ENCODE data around the gene RHOA.
"Not testable (repeated sequence)": the region's sequence is repeated elsewhere in the genome, so short reads cannot be mapped to it uniquely, and the experiment has no call there.

RHOA gene

DNA sequence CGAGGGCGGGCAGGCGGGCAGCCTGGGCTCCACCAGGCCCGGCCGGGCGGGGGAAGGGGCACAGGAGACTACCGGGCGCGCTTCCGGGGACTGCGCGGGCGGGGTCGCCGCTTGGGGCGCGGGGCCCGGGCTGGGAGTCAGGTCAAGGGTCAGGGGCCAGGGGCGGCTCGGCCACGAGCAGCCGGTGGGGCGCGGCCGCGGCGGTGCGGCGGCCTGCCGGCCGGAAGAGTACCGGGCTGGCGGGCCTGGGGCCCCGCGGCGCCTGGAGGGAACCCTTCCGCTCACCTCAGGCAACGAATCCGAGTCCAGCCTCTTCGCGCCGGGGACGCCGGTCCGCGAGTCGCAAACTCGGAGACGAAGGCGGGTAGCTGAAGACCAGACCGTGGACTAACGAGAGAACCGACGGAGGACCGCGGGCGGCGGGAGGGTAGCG lies 225 bp downstream of the RHOA start:
- DNase-seq (ENCODE audit: low read depth in 2 of 2): peak; percentile 13 to 25

DNA sequence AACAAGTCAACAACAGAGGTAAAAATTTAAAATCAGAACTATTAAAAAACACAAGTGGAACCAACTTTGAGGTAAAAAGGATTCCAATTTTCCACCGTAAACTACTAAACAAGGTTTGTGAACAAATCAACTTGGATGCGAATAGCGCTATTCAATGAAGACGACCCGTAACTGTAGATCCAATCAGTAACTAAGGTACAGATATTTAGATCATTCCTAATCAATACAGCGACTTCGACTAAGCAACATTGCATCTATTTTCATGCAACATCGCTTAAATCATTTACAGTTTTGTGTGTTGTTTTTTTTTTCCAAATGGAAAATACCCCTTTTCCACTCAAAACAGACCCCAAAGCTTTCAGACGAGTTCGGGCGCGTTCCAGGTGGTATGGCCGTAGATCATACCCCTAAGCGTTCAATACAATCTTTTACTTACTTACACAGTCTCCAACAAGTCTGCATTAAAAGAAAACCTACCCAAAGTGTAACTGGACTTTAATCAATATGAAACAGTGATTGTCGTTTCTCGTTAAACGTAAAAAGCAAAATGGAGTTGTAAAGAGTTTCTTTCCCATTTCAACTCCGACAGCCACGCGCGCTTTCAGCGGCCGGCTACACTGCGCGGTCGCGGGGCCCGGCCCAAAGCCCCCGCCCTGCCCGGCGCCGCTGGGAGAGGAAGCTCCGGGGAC lies 786 bp downstream of the RHOA start:
- DNase-seq (ENCODE audit: low read depth in 2 of 2): no peak

DNA sequence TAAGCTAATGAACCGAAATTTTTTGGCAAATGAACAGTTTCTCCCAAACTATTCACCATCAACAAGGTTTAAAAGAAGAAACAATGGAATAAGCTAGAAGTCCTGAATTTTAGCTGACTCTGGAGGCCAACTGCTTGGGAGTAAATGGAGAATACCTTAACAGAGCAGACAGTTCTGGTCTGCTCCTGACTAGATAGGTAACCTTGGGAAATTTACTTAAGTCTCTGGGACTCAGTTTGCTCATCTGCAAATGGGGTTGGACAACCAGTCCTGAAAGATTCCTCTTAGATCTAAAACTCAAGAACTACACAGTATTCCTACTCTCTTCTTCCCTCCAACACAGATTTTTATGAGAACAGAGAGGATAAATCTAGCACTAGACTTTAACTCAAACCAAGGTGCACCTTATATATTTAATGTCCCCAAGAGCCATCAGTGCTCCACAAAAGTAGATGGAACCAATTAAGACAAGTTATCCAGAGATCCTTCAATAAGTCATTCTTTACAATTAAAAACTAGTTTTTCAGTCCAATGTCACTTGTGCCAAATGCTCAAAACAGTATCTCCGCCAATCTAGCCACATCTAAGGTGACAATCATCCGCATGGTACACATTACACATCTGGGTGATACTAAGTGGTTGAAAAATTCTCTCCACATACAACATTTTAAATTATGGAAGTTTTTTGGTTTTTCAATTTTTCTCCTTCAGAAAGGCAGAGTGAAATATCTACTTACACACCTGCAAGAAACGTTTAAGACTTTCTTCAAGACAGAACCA lies 1.5 kb downstream of the RHOA start:
- DNase-seq (ENCODE audit: low read depth in 2 of 2): no peak

DNA sequence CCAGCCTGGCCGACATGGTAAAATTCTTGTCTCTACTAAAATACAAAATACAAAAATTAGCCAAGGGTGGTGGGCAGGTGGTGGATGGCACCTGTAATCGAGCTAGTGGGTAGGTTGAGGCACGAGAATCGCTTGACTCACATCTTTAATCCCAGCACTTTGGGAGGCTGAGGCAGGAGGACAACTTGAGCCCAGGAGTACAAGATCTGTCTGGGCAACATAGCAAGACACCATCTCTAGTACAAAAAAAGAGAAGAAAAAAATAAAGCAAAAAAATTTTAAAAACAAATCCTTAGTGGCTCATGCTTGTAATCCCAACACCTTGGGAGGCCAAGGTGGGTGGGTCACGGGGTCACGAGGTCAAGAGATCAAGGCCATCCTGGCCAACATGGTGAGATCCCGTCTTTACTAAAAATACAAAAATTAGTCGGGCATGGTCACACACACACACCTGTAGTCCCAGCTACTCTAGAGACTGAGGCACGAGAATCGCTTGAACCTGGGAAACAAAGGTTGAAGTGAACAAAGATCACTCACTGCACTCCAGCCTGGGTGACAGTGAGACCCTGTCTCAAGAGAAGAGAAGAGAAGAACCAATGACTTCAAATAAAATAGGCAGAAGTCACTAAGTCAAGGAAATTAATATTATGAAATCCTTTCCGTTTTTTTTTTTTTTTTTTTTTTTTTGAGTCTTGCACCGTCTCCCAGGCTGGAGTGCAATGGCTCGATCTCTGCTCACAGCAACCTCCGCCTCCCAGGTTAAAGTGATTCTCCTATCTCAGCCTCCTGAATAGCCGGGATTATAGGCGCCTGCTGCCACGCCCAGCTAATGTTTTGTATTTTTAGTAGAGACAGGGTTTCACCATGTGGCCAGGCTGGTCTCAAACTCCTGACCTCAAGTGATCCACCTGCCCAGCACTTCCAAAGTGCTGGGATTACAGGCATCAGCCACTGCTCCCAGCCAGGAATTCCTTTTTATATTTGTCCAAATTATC lies 4.9 kb downstream of the RHOA start:
- no peak for DNase-seq (ENCODE audit: low read depth in 2 of 2)

DNA sequence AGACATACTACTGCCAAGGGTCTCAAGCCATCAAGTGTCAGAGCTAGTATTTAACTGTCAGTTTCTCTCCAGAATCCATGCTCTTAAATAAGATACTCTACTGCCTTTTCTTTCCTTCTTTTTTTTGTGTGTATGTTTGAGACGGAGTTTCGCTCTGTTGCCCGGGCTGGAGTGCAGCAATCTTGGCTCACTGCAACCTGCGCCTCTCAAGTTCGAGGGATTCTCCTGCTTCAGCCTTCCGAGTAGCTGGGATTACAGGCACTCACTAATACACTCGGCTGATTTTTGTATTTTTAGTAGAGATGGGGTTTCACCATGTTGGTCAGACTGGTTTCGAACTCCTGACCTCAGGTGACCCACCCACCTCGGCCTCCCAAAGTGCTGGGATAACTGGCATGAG lies 6.2 kb downstream of the RHOA start:
- not testable (repeated sequence) for DNase-seq (ENCODE audit: low read depth in 2 of 2)

DNA sequence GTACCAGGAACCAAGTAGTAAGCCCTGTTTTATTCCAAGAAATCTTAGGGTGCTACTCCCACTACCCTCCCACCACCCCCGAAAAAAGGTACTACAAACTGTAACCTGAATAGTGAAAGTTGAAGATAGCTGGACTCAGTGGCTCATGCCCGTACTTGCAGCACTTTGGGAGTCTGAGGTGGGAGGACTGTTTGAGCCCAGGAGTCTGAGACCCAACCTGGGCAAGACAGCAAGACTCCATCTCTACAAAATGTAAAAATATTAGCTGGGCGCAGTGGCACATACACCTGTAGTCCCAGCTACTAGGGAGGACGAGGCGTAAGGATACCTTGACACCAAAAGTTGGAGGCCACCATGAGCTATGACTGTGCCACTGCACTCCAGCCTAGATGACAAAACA lies 7.9 kb downstream of the RHOA start:
- no peak for DNase-seq (ENCODE audit: low read depth in 2 of 2)

DNA sequence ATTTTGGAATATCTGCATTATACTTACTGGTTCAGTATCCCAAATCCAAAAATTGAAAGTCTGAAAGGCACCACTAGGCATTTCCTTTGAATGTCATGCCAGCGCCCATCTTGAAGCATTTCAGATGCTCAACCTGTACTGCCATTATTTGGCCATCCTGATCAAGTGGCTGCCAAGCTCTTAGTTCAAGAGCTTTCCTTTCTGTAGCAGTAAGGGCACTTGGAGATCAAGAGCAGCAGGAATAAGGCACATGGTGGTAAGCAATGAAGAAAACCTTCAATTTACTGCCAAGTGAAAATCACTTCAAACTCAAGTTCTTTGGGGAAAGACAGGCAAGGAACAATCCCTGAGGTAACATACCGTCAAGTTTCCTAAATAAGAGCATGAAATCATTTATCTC lies 10.0 kb downstream of the RHOA start:
- DNase-seq (ENCODE audit: low read depth in 2 of 2): no peak

DNA sequence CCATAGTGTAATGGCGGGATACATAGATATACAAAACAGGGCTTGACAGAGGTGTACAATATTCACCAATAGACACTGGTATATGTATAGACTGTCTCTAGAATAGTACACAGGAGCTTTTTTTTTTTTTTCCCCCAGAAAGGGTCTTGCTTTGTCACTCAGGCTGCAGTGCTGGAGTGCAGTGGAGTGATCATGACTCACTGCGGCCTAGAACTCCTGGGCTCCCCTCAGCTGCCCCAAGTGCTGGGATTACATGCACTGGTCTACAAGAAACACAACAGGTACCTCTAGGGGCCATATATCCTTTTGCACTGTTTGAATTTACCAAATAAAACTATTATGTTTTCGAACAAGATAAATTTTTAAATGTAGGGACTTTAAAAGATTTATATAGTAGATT lies 12.3 kb downstream of the RHOA start:
- DNase-seq (ENCODE audit: low read depth in 2 of 2): no peak

DNA sequence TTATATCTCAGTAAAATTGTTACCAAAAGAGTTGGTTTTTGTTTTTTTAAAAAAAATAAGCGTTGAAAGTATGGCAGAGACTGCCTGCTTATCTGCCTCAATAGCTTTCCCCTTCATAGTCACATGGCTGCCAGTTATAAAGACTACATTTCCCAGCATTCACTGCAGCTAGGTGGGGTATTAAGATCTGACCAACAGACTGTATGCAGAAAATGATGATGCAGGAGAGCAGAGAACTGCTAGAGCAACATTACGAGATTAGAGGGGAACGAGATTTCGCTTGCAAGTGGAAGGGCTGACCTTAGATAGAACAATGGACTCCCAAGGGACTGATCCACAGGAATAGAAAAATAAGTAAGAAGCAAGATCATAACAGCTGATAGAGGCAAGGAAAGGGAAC lies 14.3 kb downstream of the RHOA start:
- DNase-seq (ENCODE audit: low read depth in 2 of 2): no peak

DNA sequence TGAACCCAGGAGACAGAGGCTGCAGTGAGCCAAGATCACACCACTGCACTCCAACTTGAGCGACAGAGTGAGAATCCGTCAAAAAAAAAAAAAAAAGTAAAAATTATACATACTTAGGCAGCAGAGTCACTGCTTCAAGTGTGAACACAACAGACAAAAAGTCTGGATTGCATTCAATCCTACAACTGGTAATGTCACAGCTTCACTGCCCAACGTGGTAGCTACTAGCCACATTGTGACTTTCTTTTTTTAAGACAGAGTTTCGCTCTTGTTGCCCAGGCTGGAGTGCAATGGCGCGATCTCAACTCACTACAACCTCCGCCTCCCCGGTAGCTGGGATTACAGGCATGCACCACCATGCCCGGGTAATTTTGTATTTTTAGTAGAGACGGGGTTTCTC lies 20.5 kb downstream of the RHOA start:
- DNase-seq (ENCODE audit: low read depth in 2 of 2): not testable (repeated sequence)

DNA sequence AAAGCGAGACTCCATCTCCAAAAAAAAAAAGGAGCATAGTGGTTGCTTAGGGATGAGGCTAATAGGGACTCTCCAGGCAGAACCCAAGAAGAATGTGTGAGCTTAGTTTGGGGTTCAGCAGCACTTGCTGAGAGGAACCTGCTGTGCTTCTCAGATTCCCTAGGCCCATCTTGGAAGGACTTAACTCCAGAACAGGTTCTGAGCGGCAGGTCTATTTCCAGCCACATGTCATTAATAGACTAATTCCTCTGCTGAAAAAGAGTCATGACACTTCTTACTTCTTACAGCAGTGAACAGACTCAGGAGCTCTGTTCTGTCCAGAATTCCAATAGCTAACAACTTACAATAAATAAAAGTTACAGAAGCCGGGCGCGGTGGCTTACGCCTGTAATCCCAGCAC lies 22.5 kb downstream of the RHOA start:
- no peak for DNase-seq (ENCODE audit: low read depth in 2 of 2)

DNA sequence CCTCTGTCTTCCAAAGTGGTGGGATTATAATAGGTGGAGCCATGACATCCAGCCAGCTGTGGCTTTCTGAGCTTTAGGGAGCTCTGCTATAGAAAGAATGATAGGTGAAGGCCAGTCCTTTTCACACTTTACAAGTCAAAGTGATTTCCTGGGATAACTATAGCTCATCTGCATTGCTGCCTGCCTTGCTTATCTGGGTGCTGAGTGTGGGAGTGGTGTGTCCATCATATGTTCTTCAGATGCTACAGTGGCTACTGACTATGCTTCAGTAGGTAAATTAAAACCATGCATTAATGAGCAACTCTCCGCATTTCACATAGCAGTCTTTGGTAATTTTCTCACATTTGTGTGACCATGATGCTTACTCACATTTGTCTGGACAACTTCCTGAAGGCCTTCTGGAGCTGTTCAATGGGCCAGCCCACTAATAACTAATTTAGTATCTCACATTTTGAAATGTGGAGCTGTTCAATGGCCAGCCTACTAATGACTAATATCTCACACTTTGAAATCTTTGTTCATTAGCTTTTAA lies 23.4 kb downstream of the RHOA start:
- DNase-seq (ENCODE audit: low read depth in 2 of 2): no peak

DNA sequence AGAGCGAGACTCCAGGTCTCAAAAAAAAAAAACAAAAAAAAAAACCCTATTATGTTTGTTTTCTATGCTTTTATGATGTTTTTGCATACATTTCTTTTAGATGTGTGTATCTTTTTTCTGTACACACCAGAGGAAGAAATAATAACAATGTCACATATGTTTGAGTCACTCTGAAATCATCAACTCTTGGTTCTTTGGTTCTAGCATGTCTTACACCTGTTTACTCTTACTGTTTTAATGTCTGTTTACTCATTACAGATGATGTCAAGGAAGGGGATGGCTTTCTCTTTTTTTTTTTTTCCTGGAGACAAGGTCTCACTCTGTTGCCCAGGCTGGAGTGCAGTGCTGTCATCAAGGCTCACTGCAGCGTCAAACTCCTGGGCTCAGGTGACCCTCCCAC lies 24.1 kb downstream of the RHOA start:
- no peak for DNase-seq (ENCODE audit: low read depth in 2 of 2)

DNA sequence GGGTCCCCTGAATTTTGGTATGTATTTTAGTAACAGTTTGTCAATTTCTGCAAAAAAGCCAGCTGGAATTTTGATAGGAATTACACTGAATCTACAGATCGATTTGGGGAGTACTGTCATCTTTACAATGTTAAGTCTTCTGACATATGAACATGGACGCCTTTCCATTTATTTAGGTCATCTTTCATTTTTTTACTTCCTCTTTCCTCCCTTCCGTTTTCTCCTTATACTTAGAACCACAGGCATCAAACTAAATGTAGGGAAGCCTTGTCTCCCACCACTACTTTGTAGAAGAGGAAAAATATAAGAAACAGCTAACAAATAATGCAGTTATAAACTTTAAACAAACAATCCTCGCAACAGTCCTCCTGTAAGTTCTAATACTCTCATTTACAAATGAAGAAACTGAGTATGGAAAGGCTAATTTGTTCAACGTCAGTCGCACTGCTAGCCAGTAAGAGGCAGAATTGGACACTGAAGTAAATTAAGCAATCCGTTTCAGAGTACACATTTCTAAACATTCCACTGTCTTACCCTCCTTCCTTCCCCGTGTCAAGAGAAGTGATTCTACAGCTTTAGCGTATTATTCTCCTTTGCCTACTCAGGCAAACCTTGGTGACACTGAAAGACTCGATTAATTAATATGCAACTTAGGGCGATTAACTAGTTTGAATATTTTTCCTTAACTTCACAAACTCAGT lies 25.6 kb downstream of the RHOA start:
- no peak for DNase-seq (ENCODE audit: low read depth in 2 of 2)

DNA sequence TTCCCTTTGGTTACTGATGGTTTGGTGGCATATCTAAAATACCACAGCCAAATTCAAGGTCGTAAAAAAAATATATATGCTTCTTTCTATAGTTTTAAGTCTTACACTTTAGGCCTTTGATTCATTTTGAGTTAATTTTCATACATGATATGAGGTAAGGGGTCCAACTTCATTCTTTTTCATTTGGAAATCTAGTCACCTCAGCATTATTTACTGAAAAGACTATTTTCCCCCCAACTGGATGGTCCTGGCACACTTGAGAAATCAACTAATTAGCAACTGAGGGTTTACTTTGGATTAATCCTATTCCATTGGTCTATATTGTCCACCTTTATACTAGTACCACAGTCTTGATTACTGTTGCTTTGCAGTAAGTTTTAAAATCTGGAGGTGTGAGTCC lies 26.2 kb downstream of the RHOA start:
- DNase-seq (ENCODE audit: low read depth in 2 of 2): no peak

DNA sequence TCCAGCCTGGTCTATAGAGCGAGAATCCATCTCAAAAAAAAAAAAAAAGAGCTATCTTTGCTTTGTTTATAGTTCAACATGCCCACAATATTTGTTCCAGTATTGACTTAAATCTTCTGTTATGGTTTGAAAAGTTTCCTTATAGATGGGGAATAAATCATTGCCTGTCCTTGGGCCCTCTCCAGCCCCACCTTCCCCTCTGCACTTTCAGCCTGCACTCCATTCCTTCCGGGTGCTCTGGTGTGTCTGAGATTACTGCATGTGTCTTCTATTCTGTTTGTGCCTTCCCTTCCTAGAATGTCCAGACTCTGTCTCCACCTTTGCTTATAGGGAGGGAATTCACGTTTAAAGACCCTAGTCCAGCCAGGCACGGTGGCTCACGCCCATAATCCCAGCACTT lies 28.4 kb downstream of the RHOA start:
- no peak for DNase-seq (ENCODE audit: low read depth in 2 of 2)

DNA sequence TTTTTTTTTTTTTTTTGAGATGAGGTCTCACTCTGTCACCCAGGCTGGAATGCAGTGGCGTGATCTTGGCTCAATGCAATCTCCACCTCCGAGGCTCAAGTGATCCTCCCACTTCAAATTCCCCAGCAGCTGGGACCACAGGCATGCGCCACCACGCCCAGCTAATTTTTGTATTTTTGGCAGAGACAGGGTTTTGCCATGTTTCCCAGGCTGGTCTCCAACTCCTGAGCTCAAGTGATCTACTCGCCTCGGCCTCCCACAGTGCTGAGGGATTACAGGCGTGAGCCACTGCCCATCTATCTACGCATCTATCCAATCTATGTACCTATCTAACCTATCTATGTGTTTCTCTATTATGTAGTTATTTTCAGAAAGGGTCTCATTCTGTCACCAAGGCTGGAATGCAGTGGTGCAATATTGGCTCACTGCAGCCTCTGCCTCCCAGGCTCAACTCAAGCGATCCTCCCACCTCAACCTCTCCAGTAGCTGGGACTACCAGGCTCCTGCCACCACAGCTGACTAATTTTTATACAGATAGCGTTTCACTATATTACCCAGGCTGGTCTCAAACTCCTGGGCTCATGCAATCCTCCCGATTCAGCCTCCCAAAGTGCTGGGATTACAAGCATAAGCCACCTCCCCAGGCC lies 33.4 kb downstream of the RHOA start:
- no peak for DNase-seq (ENCODE audit: low read depth in 2 of 2)

DNA sequence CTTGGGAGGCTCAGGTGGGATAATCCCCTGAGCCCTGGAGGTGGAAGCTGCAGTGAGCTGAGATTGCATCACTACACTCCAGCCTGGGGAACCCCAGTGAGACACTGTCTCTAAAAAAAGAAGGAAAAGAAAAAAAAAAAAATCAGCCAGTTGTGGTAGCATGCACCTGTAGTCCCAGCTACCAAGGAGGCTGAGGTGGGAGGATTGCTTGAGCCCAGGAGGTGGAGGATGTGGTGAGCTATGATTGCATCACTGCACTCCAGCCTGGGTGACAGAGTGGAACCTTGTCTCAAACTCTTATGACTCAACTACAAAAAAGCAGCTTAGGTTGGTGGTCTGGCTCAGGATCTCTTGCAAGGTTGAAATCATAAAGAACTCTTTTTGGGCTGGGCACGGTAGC lies 34.3 kb downstream of the RHOA start:
- DNase-seq (ENCODE audit: low read depth in 2 of 2): no peak

DNA sequence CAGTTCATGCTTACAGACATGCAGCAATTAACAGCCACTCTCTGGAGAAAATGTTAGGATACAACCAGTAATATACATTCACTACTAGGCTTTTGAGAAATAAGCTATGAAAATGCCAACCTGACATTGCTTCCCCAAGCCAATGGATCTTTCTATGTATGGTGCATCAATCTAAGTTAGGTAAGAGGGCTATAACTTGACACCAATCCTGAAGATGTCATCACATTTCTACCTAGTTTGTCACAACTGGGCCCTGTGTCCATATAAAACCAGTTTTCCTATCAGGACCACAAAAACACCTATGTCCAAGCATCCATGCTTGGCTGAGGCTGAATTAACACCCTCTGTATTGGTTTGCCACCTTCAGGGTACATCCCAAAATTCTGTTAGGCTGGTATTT lies 39.8 kb downstream of the RHOA start:
- no peak for DNase-seq (ENCODE audit: low read depth in 2 of 2)

DNA sequence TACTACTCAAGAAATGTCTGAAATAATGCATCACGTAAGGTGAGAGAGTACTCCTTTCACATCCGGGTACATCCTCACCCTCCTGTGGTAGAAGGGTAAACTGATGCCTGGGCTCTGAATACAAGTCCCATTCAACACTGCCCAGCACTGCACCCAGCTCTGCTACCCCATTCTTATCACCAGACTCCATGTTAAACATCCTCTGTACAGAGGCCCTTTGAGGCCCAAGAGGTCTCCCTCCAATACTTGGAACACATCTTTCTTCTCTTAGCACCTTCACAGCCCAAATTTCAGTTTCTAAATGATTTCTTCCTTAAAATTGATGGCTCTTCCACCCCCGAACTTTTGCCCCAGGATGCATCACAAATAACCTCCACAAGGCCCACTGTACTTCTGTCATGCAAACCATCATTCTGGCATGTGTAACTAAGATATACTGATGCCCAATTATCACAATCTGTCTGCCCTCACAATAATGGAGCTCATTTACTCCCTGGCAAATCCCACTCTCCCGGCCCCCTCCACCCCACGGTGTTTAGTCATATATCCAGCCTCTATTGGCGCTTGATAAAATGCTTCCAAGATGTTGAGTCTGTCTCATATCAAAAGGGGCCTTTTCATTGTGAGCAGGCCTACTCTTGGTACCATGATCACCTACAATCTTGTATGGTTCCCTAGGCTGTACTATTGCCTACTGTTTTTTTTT lies 41.0 kb downstream of the RHOA start:
- no peak for DNase-seq (ENCODE audit: low read depth in 2 of 2)

Data from stimulated activated CD8-positive, alpha-beta memory T cell treated with anti-CD3 and anti-CD28 coated beads, Interleukin-2, amount 100 ng/mL, for 1 hour (primary cell).